Natural killer cell (primary cell): Measurements from ENCODE around the gene CYREN. TPM values are rescaled to one million over a fixed set of nuclear protein-coding genes. Genes with fewer than 3 reads are reported as not detected.
"Not testable (repeated sequence)": the region's sequence is repeated elsewhere in the genome, so short reads cannot be mapped to it uniquely, and the experiment has no call there.

Source experiments
- ATAC-seq, 3 donors: fragments of 150-1000 bp in 2 of 3; fragments of 200-7000 bp in 1 of 3; cut with Tn5 transposase; 1 replicate in 1 of 3; 2 replicates in 2 of 3; pipeline ENCODE4 v1.10.0; 2021; ENCODE audit warnings: mild to moderate bottlenecking in 2 of 3, moderate library complexity in 2 of 3
- DNase-seq, 2 donors: peaks; one replicate each; pipeline versions ENCODE4 v3.0.0 to v3.0.0-alpha.2; 2013 to 2021; ENCODE audit warnings: mixed read lengths in 1 of 2
- H3K27ac ChIP-seq: one replicate; pipeline ENCODE4 v1.5.1; 2013; ENCODE audit warnings: mild to moderate bottlenecking, low read length
- H3K27me3 ChIP-seq: one replicate; pipeline ENCODE4 v1.6.1; 2013; ENCODE audit warnings: low read length; ENCODE audit not compliant: control insufficient read depth, insufficient read depth
- H3K36me3 ChIP-seq: one replicate; pipeline ENCODE4 v1.6.1; 2013; ENCODE audit warnings: low read length; ENCODE audit not compliant: control insufficient read depth, insufficient read depth
- H3K4me1 ChIP-seq: one replicate; pipeline ENCODE4 v1.6.1; 2013; ENCODE audit warnings: low read length; ENCODE audit not compliant: control insufficient read depth, insufficient read depth
- H3K4me3 ChIP-seq: one replicate; pipeline ENCODE4 v1.5.1; 2013; ENCODE audit warnings: low read length
- H3K9me3 ChIP-seq: one replicate; pipeline ENCODE4 v1.6.1; 2013; ENCODE audit warnings: low read length; ENCODE audit not compliant: control insufficient read depth, insufficient read depth
- H3K27ac Mint-ChIP-seq, 2 donors: one replicate each; pipeline ENCODE4 v1.8.0; 2022; ENCODE audit warnings: mild to moderate bottlenecking in 2 of 2, mixed read lengths in 2 of 2, moderate library complexity in 1 of 2
- H3K27me3 Mint-ChIP-seq, 2 donors: one replicate each; pipeline ENCODE4 v1.8.0; 2022; ENCODE audit warnings: low read depth in 2 of 2, mixed read lengths in 2 of 2
- H3K36me3 Mint-ChIP-seq: one replicate; pipeline ENCODE4 v1.8.0; 2022; ENCODE audit warnings: mixed read lengths
- H3K4me1 Mint-ChIP-seq, 2 donors: one replicate each; pipeline ENCODE4 v1.8.0; 2022; ENCODE audit warnings: mixed read lengths in 2 of 2
- H3K4me3 Mint-ChIP-seq: one replicate; pipeline ENCODE4 v1.8.0; 2022; ENCODE audit warnings: mild to moderate bottlenecking, moderate library complexity, mixed read lengths
- H3K9me3 Mint-ChIP-seq, 2 donors: one replicate each; pipeline ENCODE4 v1.8.0; 2022; ENCODE audit warnings: mixed read lengths in 2 of 2
- CTCF ChIP-seq: fragments of 200-600 bp; IDR thresholded peaks from one replicate; pipeline ENCODE4 v1.8.0; 2022; ENCODE audit warnings: antibody characterized with exemption
- WGBS: methylation state at CpG from one replicate; pipeline ENCODE4 v1.1.7; 2013; ENCODE audit warnings: missing lambda C conversion rate; ENCODE audit not compliant: insufficient coverage; 5-methylcytosine and 5-hydroxymethylcytosine counted together
- intact Hi-C: fragments of 100-400 bp; cut with micrococcal nuclease; formaldehyde crosslinking; loops from one replicate; pipeline ENCODE4 v1.14.2; 2022
- total RNA-seq, 4 donors: library from RNA; stranded (reverse); fragments of 120-200 nt in 1 of 4; gene quantifications; one replicate each; pipeline versions ENCODE4 v1.2.3 to v1.2.4, GENCODE V29; 2013 to 2022

The CYREN gene
- total RNA-seq, 3 donors from 2014 or later (not counting 1 experiment from before 2014, with no cell fraction given), result 26.1 to 33.9 (median 33.8) TPM

- Histone ChIP-seq H3K27ac (no peak overlapping the region), H3K27me3 (no peaks in the 10 kb centered on the region), H3K4me1 (peaks cover 15% of the 10 kb centered on the region), H3K4me3 (no peak overlapping the region), H3K9me3 (no peaks in the 10 kb centered on the region), H3K36me3 (no peaks in the 10 kb centered on the region)
- H3K27me3 Mint-ChIP-seq, result peaks cover 6 to 16% of the 10 kb centered on the region in 2 donors
- H3K9me3 Mint-ChIP-seq, result no peaks in the 10 kb centered on the region
- DNase-seq (no peak), ATAC-seq (no peak)
- no peak overlapping the region for H3K4me3 Mint-ChIP-seq
- intact Hi-C loops, result no loop called here
- no peak overlapping the region for H3K27ac Mint-ChIP-seq
- no peaks in the 10 kb centered on the region for H3K36me3 Mint-ChIP-seq
- TF ChIP-seq CTCF, result no peak
- 91% methylated on average over 4 of the region's 4 CpGs for WGBS
- peaks cover 5 to 14% of the 10 kb centered on the region in 2 donors for H3K4me1 Mint-ChIP-seq
Measured at GRCh38 chr7:135215180-135215579, 44.7 kb upstream of the CYREN start.

- Histone ChIP-seq H3K4me1 (peaks cover 16% of the 10 kb centered on the region), H3K27me3 (no peaks in the 10 kb centered on the region), H3K9me3 (no peaks in the 10 kb centered on the region), H3K36me3 (no peaks in the 10 kb centered on the region), H3K4me3 (no peak overlapping the region), H3K27ac (no peak overlapping the region)
- peaks cover 6 to 8% of the 10 kb centered on the region in 2 donors for H3K27me3 Mint-ChIP-seq
- peak overlapping the region; percentile 25 for H3K4me3 Mint-ChIP-seq
- H3K36me3 Mint-ChIP-seq, result no peaks in the 10 kb centered on the region
- 85% methylated on average over 2 of the region's 2 CpGs for WGBS
- ATAC-seq (no peak), DNase-seq (no peak)
- H3K4me1 Mint-ChIP-seq, result peaks cover 11 to 14% of the 10 kb centered on the region in 2 donors
- no peak overlapping the region for H3K27ac Mint-ChIP-seq
- TF ChIP-seq CTCF, result no peak
- intact Hi-C loops, result loop anchor here (5.0 kb wide), 2 partner anchors 42 to 293 kb away; partner anchors contain the start of gene CYREN
- no peaks in the 10 kb centered on the region for H3K9me3 Mint-ChIP-seq
Measured at GRCh38 chr7:135213831-135214230, 43.3 kb upstream of the CYREN start.

GRCh38 chr7:135211946-135212685 is 41.6 kb upstream of the CYREN start:
- H3K27ac ChIP-seq, result peak overlapping the region; percentile 80
- peak overlapping the region; percentile 88 for H3K4me3 ChIP-seq
- H3K9me3 ChIP-seq, DNase-seq, H3K27me3 ChIP-seq, H3K9me3 Mint-ChIP-seq, H3K36me3 ChIP-seq, ATAC-seq, H3K27me3 Mint-ChIP-seq, H3K36me3 Mint-ChIP-seq: not testable (repeated sequence)
- Mint-ChIP-seq H3K27ac (peak overlapping the region; percentile 91 to 95), H3K4me1 (peaks cover 17 to 31% of the 10 kb centered on the region in 2 donors), H3K4me3 (peak overlapping the region; percentile 99)
- intact Hi-C loops, result loop anchor here (2.0 to 5.0 kb wide), 3 partner anchors 40 to 295 kb away; partner anchors contain the start of gene CYREN
- 50% methylated on average over 22 of the region's 30 CpGs for WGBS
- H3K4me1 ChIP-seq, result peaks cover 24% of the 10 kb centered on the region

- Mint-ChIP-seq H3K36me3 (no peaks in the 10 kb centered on the region), H3K27me3 (peaks cover 0 to 3% of the 10 kb centered on the region in 2 donors), H3K9me3 (no peaks in the 10 kb centered on the region), H3K4me1 (peaks cover 17 to 35% of the 10 kb centered on the region in 2 donors), H3K27ac (peak within 1 kb of the TSS; percentile 91 to 95), H3K4me3 (peak within 1 kb of the TSS; percentile 99)
- Histone ChIP-seq H3K9me3 (no peaks in the 10 kb centered on the region), H3K36me3 (peaks cover 3% of the 10 kb centered on the region), H3K4me1 (peaks cover 26% of the 10 kb centered on the region), H3K27me3 (no peaks in the 10 kb centered on the region), H3K27ac (peak within 1 kb of the TSS; percentile 87), H3K4me3 (peak within 1 kb of the TSS; percentile 88)
- WGBS, result under 1% methylated on average over 82 of the region's 82 CpGs
- DNase-seq (peak; percentile 89 to 97), ATAC-seq (peak; percentile 93 to 99 (median 94))
- intact Hi-C loops, result loop anchor here (2.0 to 5.0 kb wide), 3 partner anchors 39 to 296 kb away; partner anchors contain the start of gene CYREN
- TF ChIP-seq CTCF, result no peak
Measured at GRCh38 chr7:135211179-135211945, 40.9 kb upstream of the CYREN start, which contains the start of gene WDR91. Gene WDR91 (minus strand): TSS chr7:135211526. CDS start chr7:135211502, 24 bp downstream.
